NCI-H1048 (cell line): Measurements from ENCODE around the gene LRP1.

ENCODE experiments used
- DNase-seq: peaks from one replicate; lab custom pipeline; 2025; lab: John Stamatoyannopoulos, UW

The LRP1 gene

DNA sequence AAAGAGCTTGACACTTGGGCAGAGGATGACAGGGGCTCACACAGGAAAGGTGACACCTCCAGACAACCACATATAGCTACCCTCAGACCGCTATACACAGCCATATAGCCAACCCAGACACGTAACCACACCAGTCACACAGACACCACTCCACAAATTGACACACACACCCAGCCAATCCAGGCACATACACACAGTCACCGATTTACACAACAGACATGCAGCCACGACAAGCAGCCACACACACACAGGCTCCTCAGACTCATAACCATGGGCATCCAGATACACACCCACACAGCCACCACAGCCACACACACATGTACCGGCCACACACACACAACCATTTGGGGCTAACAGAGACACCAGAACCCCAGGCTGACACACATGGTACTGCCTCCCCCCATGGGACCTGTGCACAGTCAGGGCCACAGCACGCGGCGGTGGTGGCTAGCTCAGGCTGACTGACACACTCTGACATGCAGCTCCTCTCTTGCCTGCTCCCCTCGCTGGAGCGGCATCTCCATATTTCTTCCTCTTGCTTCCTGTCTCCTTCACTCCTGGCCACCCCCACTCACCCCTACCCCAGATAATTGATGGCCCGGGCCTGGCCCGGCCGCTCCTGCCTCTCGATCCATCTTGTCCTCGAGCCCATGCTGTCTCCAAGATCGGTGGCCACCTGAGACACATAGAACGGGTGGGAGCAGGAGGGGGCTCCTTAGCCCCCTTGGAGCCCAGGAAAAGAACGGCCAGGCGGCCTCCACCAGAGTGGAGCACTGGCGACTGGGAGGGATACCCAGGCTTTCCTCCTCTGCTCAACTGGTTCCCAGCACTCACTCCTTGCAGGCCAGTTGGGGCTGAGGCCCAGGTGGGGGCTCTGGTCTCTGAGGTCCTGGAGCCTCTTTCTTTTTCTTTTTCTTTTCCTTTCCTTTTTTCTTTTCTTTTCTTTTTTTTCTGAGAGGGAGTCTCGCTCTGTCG, 95.2 kb downstream of the LRP1 start:
- no peak for DNase-seq

DNA sequence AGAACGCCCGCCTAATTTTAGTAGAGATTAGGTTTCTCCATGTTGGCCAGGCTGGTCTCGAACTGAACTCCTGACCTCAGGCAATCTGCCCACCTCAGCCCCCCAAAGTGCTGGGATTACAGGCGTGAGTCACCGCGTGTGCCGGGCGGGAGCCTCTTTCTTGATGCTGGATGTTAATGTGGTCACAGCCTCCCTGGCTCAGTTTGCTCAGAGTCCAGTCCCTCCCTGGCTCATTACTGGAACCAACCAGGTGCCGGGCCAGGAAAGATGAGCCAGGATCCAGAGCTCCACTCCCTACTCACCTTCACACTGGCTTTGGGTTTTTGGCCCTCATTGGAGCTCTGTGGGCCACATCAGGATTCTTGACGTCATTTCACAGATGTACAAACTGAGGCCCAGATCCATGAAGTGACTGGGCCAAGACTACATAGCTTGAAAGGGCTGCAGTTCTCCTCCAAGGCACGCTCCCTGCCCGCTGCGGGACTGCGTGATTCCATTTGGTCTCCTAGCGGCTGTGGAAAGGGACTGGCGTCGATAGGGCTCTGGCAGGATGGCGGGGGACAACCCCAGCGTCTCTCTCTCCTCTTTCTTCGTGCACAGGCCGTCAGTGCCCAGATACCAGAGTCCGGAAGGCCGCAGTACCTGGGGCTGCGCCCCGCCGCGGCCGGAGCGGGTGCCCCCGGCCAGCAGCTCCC, 96.1 kb downstream of the LRP1 start:
- no peak for DNase-seq

DNA sequence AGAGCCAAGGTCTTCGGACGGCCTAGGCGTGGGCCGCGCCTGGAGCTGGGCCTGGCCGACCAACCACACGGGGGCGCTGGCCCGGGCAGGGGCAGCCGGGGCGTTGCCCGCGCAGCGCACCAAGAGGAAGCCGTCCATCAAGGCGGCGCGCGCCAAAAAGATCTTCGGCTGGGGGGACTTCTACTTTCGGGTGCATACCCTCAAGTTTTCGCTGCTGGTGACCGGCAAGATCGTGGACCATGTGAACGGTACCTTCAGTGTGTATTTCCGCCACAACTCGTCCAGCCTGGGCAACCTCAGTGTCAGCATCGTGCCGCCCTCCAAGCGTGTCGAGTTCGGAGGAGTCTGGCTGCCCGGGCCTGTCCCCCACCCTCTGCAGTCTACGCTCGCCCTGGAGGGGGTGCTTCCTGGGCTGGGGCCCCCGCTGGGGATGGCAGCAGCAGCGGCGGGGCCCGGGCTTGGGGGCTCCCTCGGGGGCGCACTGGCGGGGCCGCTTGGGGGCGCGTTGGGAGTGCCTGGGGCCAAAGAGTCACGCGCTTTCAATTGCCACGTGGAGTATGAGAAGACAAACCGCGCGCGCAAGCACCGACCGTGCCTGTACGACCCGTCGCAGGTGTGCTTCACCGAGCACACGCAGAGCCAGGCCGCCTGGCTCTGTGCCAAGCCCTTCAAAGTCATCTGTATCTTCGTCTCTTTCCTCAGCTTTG, 96.8 kb downstream of the LRP1 start:
- DNase-seq: no peak

DNA sequence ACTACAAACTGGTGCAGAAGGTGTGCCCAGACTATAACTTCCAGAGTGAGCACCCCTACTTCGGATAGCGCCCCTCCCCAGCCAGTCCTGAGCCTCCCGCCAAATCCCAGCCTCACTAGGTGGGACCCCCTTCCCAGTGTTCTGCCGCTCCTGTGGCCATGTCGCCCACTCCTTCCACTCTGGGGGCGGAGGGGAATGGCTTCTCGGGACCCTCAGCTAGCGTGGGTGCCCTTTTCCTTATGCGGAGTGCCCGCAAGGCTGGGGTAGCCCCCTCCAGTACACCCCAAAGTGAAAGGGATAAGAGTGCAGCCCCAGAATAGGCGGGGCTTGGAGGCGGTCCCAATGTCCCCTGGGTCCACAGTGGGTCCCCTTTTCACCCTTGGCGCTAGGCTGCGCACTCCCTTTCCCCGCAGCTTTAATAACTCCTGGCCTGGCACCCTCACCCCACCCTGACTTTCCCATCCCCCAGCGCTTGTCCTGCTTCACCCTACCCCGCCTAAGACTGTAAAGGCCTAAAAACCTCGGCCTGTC, 97.5 kb downstream of the LRP1 start:
- DNase-seq: no peak

DNA sequence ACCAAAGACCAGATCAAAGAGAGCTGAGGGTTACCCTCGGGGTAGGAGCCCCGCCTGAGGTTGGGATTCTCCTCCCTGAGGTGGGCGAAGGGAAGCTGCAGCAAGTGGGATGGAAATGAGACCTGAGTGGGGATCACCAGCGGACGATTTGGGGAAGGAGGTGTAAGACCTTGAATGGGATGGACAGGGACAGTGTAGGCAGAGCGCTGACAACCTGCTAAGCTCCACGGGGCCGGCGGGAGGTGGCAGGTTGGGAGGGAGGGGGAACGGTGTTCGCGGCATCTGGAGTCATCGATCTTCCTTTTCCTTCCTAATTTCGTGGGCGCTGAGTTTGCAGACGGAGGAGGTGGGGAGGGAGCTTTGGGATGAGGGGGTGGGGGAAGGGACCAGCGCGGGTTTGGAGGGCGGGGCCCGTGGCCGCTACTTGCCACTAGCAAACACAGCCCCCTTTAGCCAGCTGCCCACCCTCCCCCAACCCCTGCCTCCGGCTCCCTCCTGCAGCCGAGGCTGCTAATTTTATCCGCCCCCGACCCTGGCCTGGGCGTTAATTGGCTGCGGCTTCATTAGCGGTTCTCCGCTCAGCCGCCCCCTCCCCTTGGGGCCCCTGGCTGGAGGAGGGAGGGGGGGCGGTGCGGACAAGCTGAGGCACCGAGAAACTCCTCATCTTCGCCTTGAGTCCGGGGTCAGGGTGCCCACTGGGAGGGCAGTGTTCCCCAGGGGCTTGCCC, 98.5 kb downstream of the LRP1 start:
- no peak for DNase-seq

DNA sequence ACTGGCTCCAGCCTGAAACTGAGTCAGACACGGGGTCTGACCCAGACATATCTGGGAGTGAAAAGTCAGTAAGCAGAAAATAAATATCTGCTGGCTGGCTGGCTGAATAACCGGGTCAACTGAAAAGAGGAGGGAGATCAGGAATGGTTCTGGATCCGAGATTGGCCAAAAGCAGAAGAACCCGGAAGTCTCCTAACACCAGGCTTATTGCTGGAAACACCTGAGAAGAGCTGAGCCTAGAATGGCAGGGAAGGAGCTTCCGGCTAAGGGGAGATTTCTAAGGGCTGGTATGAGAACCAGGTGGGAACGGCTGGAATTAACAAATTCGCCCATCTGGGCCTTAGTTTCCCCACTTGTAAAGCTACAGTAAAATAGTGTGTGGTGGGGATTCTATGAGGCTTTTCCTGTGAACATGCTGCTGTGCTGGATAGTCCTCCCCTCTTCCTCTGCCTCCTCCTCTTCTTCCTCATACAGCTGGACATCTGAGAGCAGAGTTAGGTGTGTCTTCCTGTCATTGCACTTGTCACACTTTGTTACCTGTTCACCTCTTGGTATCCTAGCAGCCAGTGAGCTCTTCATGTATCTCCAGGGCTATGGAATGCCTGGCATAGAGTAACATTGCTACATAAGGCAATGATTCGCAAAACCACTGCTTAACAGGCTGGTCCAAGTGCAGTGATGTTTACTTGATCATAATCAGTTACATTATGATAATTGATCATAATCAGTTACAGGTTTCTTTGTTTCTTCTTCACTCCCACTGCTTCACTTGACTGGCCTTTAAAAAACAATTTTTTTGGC, 99.2 kb downstream of the LRP1 start:
- DNase-seq: no peak

DNA sequence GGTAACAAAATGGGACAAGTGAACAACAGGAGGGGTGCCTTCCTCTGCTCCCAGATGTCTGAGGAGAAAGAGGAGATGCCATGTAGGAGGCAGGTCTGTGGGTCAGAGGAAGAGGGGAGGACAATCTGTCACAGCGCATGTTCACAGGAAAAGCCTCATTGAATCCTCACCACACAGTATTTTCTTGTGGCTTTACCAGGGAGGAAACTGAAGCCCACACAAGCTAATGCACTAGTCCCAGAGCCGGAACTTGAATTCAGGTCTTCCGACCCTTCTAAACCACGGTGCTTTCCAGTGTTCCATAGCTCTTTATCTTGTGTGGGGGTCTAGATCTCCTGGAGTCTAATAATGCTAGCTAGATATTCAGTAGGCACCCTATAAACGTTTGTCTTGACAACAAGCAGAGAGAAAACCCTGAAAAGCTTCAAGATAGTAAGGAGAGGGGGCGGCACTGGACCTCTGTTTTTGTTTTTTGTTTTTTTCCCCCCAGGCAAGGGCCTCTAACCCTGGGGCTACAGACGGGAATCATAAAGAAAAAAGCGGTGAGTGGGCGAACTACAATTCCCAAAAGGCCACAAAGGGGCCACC, 100.9 kb downstream of the LRP1 start:
- no peak for DNase-seq

DNA sequence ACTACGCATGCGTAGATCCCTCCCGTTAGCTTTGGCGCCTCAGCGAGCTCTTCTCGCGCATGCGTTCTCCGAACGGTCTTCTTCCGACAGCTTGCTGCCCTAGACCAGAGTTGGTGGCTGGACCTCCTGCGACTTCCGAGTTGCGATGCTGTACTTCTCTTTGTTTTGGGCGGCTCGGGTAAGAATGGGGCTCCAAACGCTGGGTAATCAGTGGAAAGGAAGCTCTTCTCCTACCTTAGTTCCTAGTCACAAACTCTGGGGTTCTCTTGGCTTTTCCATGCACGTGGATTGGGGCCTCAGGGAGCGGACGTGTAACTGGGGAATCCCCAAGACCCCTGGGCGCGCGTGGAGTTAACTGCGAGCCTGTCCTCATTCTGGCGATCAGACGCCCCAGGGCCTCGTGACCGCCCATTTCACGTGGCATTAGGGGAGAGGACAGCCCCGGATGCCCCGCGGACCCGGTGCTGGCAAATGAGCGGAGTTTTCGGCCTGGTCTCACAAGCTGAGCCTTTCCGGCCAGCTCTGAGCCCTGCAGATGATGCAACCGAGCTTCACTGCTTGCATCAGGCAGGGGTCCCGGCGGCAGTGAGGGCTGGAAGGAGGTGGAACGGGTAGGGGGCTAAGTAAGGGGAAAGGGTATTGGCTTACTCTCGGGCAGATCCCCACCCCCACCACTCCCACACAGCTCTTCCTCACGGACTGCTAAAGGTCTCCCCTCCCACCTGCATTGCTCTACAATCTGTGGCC, 101.5 kb downstream of the LRP1 start, which contains the start of gene SHMT2:
Gene SHMT2, plus strand, starts transcription at position 78 of the 747 bp plus-strand sequence. Its CDS starts 68 bp downstream, at position 146.
- DNase-seq: peak; percentile 86

DNA sequence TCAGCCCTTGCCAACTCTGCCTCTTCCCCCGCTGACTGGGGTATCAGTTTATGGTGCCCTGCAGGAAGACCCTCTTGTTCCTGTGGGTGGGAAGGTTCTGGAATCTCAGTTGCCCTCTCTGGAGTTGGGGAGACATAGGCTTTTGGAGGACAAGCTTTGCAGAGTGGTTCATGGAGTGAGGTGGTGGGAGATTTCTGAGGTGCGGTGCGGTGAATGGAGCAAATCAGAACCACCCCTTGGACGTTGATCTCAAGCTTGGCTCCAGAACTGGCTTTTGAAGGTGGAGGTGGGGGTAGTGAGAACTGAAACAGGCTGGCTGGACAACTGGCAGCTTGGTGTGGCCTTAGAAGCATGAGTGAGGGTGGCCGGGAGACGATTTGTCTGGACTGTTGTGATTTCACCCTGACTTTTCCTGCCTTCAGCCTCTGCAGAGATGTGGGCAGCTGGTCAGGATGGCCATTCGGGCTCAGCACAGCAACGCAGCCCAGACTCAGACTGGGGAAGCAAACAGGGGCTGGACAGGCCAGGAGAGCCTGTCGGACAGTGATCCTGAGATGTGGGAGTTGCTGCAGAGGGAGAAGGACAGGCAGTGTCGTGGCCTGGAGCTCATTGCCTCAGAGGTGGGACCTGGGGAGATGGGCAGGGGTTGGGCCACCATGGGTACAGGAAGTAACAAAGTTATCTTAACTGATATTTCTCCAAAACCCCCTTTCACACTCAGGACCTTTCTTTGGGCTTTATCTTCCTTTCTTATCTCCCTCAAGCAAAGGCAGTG, 102.3 kb downstream of the LRP1 start:
- no peak for DNase-seq

DNA sequence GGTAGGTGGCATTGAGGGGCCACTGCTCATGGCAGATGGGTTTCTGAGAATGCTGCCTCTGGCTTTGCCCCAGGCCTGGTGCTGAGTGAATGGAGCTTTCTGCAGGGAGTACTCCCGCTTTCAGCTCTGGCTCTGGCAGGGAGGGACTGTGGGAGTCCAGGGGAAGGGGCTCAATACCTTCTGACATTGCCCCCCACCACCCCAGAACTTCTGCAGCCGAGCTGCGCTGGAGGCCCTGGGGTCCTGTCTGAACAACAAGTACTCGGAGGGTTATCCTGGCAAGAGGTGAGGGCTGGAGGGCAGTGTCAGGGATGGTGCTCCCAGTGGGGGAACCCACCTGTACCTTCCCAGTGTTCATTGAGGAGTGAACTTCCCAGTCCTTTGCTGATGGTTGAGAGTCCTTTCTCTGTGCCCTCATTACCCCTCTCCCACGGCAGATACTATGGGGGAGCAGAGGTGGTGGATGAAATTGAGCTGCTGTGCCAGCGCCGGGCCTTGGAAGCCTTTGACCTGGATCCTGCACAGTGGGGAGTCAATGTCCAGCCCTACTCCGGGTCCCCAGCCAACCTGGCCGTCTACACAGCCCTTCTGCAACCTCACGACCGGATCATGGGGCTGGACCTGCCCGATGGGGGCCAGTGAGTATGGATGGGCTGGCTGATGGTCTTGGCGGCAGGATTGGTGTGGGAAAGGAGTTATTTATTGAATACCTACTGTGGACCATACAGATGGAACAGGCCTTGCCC, 103.2 kb downstream of the LRP1 start:
- DNase-seq: no peak

DNA sequence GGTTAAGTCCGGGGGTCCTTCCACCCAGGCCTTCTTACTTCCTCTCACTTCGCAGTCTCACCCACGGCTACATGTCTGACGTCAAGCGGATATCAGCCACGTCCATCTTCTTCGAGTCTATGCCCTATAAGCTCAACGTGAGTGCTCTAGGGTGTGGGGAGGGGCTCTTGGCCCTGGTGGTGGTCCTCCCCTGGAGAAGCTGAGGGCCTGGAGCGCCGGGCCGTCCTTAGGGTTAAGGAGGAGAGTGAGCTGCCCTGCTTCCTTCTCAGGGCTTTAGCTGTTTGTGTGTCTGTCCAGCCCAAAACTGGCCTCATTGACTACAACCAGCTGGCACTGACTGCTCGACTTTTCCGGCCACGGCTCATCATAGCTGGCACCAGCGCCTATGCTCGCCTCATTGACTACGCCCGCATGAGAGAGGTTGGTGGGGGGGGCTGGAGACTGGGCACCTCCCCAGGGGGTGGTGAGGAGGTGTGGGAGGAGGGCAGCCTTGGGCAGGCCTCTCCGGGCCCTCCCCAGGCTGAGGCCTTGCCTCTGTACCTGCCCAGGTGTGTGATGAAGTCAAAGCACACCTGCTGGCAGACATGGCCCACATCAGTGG, 104.0 kb downstream of the LRP1 start:
- no peak for DNase-seq

DNA sequence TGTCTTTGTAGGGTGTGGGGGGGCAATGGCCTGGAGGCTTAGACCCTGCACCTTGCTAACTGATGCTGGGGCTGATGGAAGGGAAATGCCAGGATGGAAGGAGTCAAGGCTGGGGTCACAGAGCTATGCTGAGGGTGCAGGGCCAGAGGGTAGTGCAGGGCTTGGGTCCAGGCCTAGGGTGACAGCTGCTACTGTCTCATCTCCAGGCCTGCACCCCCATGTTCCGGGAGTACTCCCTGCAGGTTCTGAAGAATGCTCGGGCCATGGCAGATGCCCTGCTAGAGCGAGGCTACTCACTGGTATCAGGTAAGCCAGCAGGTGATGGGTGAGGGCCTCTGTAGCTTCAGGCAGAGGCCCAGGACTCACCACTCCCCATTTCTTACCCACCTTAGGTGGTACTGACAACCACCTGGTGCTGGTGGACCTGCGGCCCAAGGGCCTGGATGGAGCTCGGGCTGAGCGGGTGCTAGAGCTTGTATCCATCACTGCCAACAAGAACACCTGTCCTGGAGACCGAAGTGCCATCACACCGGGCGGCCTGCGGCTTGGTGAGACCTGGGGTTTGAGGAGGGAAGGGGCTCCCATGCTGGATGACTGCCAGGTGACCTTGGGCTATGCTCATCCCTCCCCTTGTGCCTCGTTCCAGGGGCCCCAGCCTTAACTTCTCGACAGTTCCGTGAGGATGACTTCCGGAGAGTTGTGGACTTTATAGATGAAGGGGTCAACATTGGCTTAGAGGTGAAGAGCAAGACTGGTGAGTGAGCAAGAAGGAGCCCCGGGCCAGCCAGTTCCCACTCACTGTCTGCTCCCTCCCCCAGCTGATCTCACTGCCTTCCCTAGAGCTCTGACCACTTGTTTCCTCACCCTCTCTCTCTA, 105.3 kb downstream of the LRP1 start:
- DNase-seq: no peak

DNA sequence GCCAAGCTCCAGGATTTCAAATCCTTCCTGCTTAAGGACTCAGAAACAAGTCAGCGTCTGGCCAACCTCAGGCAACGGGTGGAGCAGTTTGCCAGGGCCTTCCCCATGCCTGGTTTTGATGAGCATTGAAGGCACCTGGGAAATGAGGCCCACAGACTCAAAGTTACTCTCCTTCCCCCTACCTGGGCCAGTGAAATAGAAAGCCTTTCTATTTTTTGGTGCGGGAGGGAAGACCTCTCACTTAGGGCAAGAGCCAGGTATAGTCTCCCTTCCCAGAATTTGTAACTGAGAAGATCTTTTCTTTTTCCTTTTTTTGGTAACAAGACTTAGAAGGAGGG, 105.9 kb downstream of the LRP1 start:
- DNase-seq: no peak

DNA sequence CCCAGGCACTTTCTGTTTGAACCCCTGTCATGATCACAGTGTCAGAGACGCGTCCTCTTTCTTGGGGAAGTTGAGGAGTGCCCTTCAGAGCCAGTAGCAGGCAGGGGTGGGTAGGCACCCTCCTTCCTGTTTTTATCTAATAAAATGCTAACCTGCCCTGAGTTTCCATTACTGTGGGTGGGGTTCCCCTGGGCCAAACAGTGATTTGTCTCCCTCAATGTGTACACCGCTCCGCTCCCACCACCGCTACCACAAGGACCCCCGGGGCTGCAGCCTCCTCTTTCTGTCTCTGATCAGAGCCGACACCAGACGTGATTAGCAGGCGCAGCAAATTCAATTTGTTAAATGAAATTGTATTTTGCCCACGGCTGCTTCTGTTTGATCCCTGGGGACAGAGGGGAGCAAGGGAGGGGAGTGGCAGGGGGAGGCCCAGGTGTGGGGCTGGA, 106.3 kb downstream of the LRP1 start:
- DNase-seq: no peak

DNA sequence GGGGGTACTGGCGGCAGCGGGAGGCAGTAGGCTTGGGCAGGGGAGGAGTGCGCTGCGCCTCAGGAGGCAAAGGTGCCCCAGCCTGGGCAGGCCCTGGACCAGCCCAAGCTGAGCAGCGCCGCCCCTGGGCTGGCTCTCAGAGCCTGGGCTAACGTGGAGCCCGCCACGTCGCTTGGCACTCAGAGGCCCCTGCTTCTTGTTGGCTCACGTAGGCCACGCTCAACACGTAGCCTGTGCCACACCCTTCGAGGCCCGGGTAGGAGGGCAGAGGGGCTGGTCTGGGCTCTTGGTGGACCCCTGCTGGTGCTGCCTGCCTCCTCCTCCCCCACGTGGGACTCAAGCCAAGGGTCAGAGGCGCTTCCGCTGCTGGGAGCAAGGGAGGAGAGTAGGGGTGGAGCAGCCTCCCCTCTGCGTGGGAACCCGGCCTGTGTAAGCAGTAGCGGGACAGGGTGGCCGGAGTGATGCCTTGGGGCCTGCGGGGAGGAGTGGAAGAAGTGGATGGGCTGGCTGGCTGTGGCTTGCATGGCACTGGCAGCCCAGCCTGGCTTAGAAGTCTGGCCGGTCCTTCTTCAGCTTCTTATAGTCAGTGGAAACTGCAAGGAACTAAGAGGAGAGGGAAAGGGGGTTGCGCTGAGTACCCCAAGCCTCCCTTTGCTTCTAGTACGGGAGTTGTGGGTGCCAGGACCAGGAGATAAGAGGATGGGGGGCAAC, 106.9 kb downstream of the LRP1 start:
- DNase-seq: no peak

DNA sequence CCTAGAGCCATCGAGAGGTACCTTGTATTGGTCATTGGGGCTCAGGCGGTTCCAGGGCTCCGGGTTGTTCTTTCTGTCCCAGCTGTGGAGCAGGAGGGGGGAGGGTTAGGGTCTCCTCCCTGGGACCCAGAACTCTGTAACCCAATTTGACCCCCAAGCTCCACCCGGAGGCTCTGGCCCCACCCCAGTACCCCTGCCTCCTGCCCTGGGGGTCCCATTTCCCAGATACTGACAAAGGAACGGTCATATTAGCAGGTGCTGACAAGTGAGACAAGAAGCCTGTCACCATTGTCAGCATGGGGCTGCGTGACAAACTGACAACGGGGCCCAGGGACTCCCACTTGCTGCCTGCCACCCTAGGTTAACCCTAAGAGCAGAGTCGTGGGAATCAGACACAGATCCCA, 107.4 kb downstream of the LRP1 start:
- DNase-seq: no peak
